ENCODE measurements around the gene MBP. TPM values are rescaled to one million over a fixed set of nuclear protein-coding genes. Genes with fewer than 3 reads are reported as not detected.

MBP gene
- total and polyA plus RNA-seq, 2 of the 4 experiments (the other 2 are of a cell fraction) = 0.72 to 0.90 TPM

DNA sequence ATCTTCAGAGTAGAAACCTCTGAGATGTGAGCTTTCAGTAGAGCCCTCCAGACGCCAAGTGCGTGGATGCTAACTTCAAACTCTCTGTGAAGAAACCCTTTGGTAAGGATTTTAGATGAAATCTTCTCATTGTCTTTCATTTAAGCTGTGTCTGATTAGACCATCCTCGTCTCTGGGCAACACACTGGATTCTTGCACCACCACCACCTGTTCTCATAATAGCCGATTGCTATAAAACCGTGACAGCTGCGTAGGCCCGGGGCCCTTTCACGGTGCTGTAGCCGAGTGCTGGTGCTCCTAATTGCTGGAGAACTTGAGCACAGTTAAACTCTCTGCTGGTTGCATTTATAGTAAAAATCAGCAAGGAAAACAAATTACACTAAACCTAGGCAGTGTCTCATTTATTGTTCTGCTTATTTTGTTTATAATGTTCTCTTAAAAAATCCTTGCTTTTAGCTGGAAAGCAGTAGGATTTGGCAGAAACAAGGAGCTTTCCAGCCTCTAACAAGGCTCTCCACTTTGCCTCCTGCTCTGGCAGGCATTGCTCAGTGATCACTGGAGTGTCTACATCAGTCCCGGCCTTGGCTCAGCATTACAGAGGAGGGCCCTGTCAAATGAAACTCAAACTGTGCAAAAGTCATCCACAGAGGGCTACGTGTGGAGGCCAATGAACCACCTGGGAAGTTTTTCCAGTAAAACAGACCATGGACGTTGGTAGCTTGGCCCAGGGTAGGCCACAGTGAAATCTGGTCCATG is 40.9 kb upstream of the MBP start:
- Histone ChIP-seq H3K4ac (ENCODE audit: low read depth, low read length) (no peak overlapping the region), H4K8ac (ENCODE audit: low read depth in 2 of 2, low read length in 2 of 2) (no peak overlapping the region), H2AFZ (replicated peaks; ENCODE audit: low read length, poor library complexity) (no peak overlapping the region), H3K79me1 (ENCODE audit: low read depth in 1 of 2, low read length in 2 of 2) (no peaks in the 10 kb centered on the region), H2BK15ac (ENCODE audit: low read depth, low read length) (no peak overlapping the region), H3K23ac (ENCODE audit: low read depth, low read length) (no peak overlapping the region), H2BK20ac (ENCODE audit: low read depth, low read length) (no peak overlapping the region), H2BK5ac (ENCODE audit: low read depth, low read length, poor library complexity, severe bottlenecking) (no peak overlapping the region), H2BK120ac (ENCODE audit: low read depth, low read length) (no peak overlapping the region), H3K27ac (ENCODE audit: insufficient read depth, low read length) (no peak overlapping the region), H3K9ac (ENCODE audit: low read depth, low read length) (no peak overlapping the region), H2AK5ac (ENCODE audit: low read depth, low read length) (no peak overlapping the region), H3K56ac (ENCODE audit: extremely low read depth, insufficient read depth, low read length) (no peak overlapping the region), H3K4me3 (ENCODE audit: insufficient read depth, low read depth, low read length) (no peak overlapping the region), H4K20me1 (ENCODE audit: insufficient read depth, low read length) (no peaks in the 10 kb centered on the region), H3K18ac (ENCODE audit: low read depth, low read length) (no peak overlapping the region), H3K4me1 (ENCODE audit: control insufficient read depth, insufficient read depth, low read length) (no peaks in the 10 kb centered on the region), H3K36me3 (ENCODE audit: control insufficient read depth, insufficient read depth, low read length) (no peaks in the 10 kb centered on the region), H4K5ac (ENCODE audit: low read depth, low read length) (no peak overlapping the region), H3K27me3 (ENCODE audit: control insufficient read depth, insufficient read depth, low read length) (peaks cover 13% of the 10 kb centered on the region; the same call in 1 of the 2 replicates), H3K14ac (replicated peaks; ENCODE audit: low read depth, low read length) (no peak overlapping the region), H3K4me2 (ENCODE audit: low read depth, low read length) (no peak overlapping the region), H3K9me3 (ENCODE audit: control insufficient read depth, insufficient read depth, low read length) (no peaks in the 10 kb centered on the region), H3K9me1 (ENCODE audit: insufficient read depth, low read length) (no peaks in the 10 kb centered on the region), H2AK9ac (replicated peaks; ENCODE audit: low read depth, low read length, poor library complexity) (no peak overlapping the region), H4K91ac (ENCODE audit: insufficient read depth, low read depth, low read length) (no peak overlapping the region)
- intact Hi-C loops (cut with micrococcal nuclease) = no loop called here
- in situ Hi-C loops (cut with MboI; ENCODE audit: low sequenced_read_pairs) = no loop called here
- dilution Hi-C loops (cut with HindIII; ENCODE audit: low sequenced_read_pairs, unreplicated experiment) = no loop called here
- DNase-seq (no peak), ATAC-seq (ENCODE audit: low read depth) (no peak)
- POLR2A ChIA-PET (ENCODE audit: unreplicated experiment) = no interaction called here
- WGBS, 2 experiments (ENCODE audit: extremely low coverage in 2 of 2, insufficient read length in 1 of 2) = 86% methylated on average over 2 of the region's 12 CpGs; no CpG with 5 or more reads in 1 of the 2 experiments
- TF ChIP-seq MAFK (IDR thresholded peaks at IDR 0.05; ENCODE audit: low read depth, low read length) (no peak), RCOR1 (IDR thresholded peaks at IDR 0.05; ENCODE audit: insufficient replicate concordance, low read length) (no peak), RAD21 (IDR thresholded peaks at IDR 0.05; ENCODE audit: low read length) (no peak), NFE2L2 (IDR thresholded peaks at IDR 0.05; ENCODE audit: low read depth, low read length) (no peak), CEBPB (IDR thresholded peaks at IDR 0.05; ENCODE audit: low read depth, low read length) (no peak), RFX5 (IDR thresholded peaks at IDR 0.05; ENCODE audit: low read depth, low read length) (no peak), CHD1 (IDR thresholded peaks at IDR 0.05; ENCODE audit: low read depth, low read length) (no peak), FOS (IDR thresholded peaks at IDR 0.05; ENCODE audit: low read depth, low read length) (no peak), BHLHE40 (IDR thresholded peaks at IDR 0.05; ENCODE audit: low read depth, low read length) (no peak), POLR2A (IDR thresholded peaks at IDR 0.05; ENCODE audit: low read depth, low read length) (no peak), MAZ (IDR thresholded peaks at IDR 0.05; ENCODE audit: borderline replicate concordance, low read depth, low read length) (no peak), SMC3 (IDR thresholded peaks at IDR 0.05; ENCODE audit: low read depth, low read length) (no peak), MXI1 (IDR thresholded peaks at IDR 0.05; ENCODE audit: borderline replicate concordance, low read depth, low read length) (no peak)
- TF ChIP-seq, protein P1, sequence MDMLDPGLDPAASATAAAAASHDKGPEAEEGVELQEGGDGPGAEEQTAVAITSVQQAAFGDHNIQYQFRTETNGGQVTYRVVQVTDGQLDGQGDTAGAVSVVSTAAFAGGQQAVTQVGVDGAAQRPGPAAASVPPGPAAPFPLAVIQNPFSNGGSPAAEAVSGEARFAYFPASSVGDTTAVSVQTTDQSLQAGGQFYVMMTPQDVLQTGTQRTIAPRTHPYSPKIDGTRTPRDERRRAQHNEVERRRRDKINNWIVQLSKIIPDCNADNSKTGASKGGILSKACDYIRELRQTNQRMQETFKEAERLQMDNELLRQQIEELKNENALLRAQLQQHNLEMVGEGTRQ (IDR thresholded peaks at IDR 0.05; ENCODE audit: low read depth, low read length) = no peak
- TF ChIP-seq, protein P2, sequence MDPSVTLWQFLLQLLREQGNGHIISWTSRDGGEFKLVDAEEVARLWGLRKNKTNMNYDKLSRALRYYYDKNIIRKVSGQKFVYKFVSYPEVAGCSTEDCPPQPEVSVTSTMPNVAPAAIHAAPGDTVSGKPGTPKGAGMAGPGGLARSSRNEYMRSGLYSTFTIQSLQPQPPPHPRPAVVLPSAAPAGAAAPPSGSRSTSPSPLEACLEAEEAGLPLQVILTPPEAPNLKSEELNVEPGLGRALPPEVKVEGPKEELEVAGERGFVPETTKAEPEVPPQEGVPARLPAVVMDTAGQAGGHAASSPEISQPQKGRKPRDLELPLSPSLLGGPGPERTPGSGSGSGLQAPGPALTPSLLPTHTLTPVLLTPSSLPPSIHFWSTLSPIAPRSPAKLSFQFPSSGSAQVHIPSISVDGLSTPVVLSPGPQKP (IDR thresholded peaks at IDR 0.05; ENCODE audit: borderline replicate concordance, low read depth, low read length) = no peak
- TF ChIP-seq, protein P3, sequence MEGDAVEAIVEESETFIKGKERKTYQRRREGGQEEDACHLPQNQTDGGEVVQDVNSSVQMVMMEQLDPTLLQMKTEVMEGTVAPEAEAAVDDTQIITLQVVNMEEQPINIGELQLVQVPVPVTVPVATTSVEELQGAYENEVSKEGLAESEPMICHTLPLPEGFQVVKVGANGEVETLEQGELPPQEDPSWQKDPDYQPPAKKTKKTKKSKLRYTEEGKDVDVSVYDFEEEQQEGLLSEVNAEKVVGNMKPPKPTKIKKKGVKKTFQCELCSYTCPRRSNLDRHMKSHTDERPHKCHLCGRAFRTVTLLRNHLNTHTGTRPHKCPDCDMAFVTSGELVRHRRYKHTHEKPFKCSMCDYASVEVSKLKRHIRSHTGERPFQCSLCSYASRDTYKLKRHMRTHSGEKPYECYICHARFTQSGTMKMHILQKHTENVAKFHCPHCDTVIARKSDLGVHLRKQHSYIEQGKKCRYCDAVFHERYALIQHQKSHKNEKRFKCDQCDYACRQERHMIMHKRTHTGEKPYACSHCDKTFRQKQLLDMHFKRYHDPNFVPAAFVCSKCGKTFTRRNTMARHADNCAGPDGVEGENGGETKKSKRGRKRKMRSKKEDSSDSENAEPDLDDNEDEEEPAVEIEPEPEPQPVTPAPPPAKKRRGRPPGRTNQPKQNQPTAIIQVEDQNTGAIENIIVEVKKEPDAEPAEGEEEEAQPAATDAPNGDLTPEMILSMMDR (conservative IDR thresholded peaks at IDR 0.05; ENCODE audit: low read depth, low read length) = no peak
- no TSS peak for BruUV-seq (replicated peaks)
- CTCF ChIA-PET = interaction anchor here (0.6 kb wide), 1 partner anchor 8 kb away, joined by 3 read pairs; no protein-coding TSS in a partner anchor

Data from IMR-90 (cell line).